Central memory CD8-positive, alpha-beta T cell (primary cell): ENCODE measurements around the gene TCHP.
"Not testable (repeated sequence)": the region's sequence is repeated elsewhere in the genome, so short reads cannot be mapped to it uniquely, and the experiment has no call there.

Source experiments
- ATAC-seq: fragments of 150-1000 bp; cut with Tn5 transposase; replicated peaks from 2 replicates; pipeline ENCODE4 v1.10.0; 2022; ENCODE audit warnings: mild to moderate bottlenecking, moderate FRiP score, moderate number of reproducible peaks; ENCODE audit not compliant: poor library complexity, severe bottlenecking; ENCODE audit errors: extremely low read depth
- DNase-seq, 2 donors: peaks; one replicate each; pipeline ENCODE4 v3.0.0; 2021; ENCODE audit warnings: low spot score in 2 of 2
- H3K27ac Mint-ChIP-seq: one replicate; pipeline ENCODE4 v1.8.0; 2022; ENCODE audit warnings: low read depth, mild to moderate bottlenecking, moderate library complexity, mixed read lengths
- H3K27me3 Mint-ChIP-seq: one replicate; pipeline ENCODE4 v1.8.0; 2022; ENCODE audit warnings: mixed read lengths
- H3K36me3 Mint-ChIP-seq: one replicate; pipeline ENCODE4 v1.8.0; 2022; ENCODE audit warnings: mild to moderate bottlenecking, moderate library complexity, mixed read lengths; ENCODE audit not compliant: insufficient read depth
- H3K4me1 Mint-ChIP-seq: one replicate; pipeline ENCODE4 v1.8.0; 2022; ENCODE audit warnings: mixed read lengths
- H3K4me3 Mint-ChIP-seq: one replicate; pipeline ENCODE4 v1.8.0; 2022; ENCODE audit warnings: mild to moderate bottlenecking, moderate library complexity, mixed read lengths
- H3K9me3 Mint-ChIP-seq: one replicate; pipeline ENCODE4 v1.8.0; 2022; ENCODE audit warnings: mixed read lengths

Gene TCHP

GRCh38 chr12:109883461-109883860 lies 16.6 kb upstream of the TCHP start:
- Mint-ChIP-seq H3K9me3 (no peaks in the 10 kb centered on the region), H3K27ac (no peak overlapping the region), H3K27me3 (no peaks in the 10 kb centered on the region), H3K4me1 (peaks cover 40% of the 10 kb centered on the region), H3K36me3 (no peaks in the 10 kb centered on the region), H3K4me3 (no peak overlapping the region)
- no peak for ATAC-seq
- no peak for DNase-seq

GRCh38 chr12:109885616-109886015 lies 14.5 kb upstream of the TCHP start:
- no peaks in the 10 kb centered on the region for H3K9me3 Mint-ChIP-seq
- no peaks in the 10 kb centered on the region for H3K27me3 Mint-ChIP-seq
- H3K36me3 Mint-ChIP-seq, result no peaks in the 10 kb centered on the region
- no peak for ATAC-seq
- H3K4me1 Mint-ChIP-seq, result peaks cover 36% of the 10 kb centered on the region
- no peak for DNase-seq
- no peak overlapping the region for H3K27ac Mint-ChIP-seq
- no peak overlapping the region for H3K4me3 Mint-ChIP-seq

GRCh38 chr12:109888179-109889020 lies 11.7 kb upstream of the TCHP start:
- H3K27me3 Mint-ChIP-seq, result no peaks in the 10 kb centered on the region
- DNase-seq (no peak), ATAC-seq (peak; percentile 79)
- H3K4me1 Mint-ChIP-seq, result peaks cover 42% of the 10 kb centered on the region
- no peaks in the 10 kb centered on the region for H3K9me3 Mint-ChIP-seq
- H3K36me3 Mint-ChIP-seq, result peaks cover 1% of the 10 kb centered on the region
- peak overlapping the region; percentile 98 for H3K27ac Mint-ChIP-seq
- H3K4me3 Mint-ChIP-seq, result peak overlapping the region; percentile 79

GRCh38 chr12:109890620-109891170 lies 9.4 kb upstream of the TCHP start:
- no peak for DNase-seq
- H3K4me1 Mint-ChIP-seq, result peaks cover 46% of the 10 kb centered on the region
- H3K4me3 Mint-ChIP-seq, result no peak overlapping the region
- ATAC-seq, result no peak
- no peaks in the 10 kb centered on the region for H3K9me3 Mint-ChIP-seq
- H3K27ac Mint-ChIP-seq, result peak overlapping the region; percentile 77
- no peaks in the 10 kb centered on the region for H3K27me3 Mint-ChIP-seq
- peaks cover 7% of the 10 kb centered on the region for H3K36me3 Mint-ChIP-seq

DNA sequence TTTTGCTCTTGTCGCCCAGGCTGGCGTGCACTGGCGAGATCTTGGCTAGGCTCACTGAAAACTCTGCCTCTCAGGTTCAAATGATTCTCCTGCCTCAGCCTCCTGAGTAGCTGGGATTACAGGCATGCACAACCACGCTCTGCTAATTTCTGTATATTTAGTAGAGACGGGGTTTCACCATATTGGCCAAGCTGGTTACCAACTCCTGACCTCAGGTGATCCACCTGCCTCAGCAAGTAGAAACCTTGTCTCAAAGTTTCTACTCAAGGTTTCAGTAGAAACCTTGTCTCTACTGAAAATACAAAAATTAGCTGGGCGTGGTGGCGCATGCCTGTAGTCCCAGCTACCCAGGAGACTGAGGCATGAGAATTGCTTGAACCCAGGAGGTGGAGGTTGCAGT lies 8.3 kb upstream of the TCHP start:
- DNase-seq, ATAC-seq, H3K4me3 Mint-ChIP-seq, H3K27me3 Mint-ChIP-seq, H3K9me3 Mint-ChIP-seq, H3K36me3 Mint-ChIP-seq: not testable (repeated sequence)
- Mint-ChIP-seq H3K4me1 (peaks cover 46% of the 10 kb centered on the region), H3K27ac (peak overlapping the region; percentile 9)

- DNase-seq, result no peak
- Mint-ChIP-seq H3K27ac (peak overlapping the region; percentile 9), H3K36me3 (peaks cover 7% of the 10 kb centered on the region), H3K4me3 (peak overlapping the region; percentile 38), H3K9me3 (no peaks in the 10 kb centered on the region), H3K27me3 (no peaks in the 10 kb centered on the region), H3K4me1 (peaks cover 44% of the 10 kb centered on the region)
- ATAC-seq, result no peak
These were observed 7.8 kb upstream of the TCHP start for GRCh38 chr12:109892165-109892715.

DNA sequence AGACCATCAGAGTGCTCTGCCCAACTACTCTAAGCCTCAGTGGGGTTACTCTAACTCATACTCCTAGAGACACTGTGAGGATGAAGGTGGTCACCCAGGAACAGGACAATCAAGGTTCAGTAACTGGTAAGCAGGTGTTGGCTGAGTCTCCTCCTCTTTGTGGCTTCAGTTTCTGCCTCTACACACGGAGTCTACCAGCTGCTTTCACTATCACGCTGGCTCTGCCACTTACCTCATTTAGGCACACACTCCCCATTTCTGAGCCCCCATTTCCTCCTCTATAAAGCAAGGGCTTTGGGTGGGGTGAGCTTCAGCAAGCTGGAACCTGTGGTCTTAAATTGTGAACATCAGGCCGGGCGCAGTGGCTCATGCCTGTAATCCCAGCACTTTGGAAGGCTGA lies 7.3 kb upstream of the TCHP start:
- Mint-ChIP-seq H3K36me3 (peaks cover 7% of the 10 kb centered on the region), H3K27me3 (no peaks in the 10 kb centered on the region), H3K4me1 (peaks cover 39% of the 10 kb centered on the region), H3K9me3 (no peaks in the 10 kb centered on the region), H3K4me3 (peak overlapping the region; percentile 38), H3K27ac (peak overlapping the region; percentile 9)
- ATAC-seq (peak; percentile 79), DNase-seq (peak in 1 of 2 donors; percentile 36)

DNA sequence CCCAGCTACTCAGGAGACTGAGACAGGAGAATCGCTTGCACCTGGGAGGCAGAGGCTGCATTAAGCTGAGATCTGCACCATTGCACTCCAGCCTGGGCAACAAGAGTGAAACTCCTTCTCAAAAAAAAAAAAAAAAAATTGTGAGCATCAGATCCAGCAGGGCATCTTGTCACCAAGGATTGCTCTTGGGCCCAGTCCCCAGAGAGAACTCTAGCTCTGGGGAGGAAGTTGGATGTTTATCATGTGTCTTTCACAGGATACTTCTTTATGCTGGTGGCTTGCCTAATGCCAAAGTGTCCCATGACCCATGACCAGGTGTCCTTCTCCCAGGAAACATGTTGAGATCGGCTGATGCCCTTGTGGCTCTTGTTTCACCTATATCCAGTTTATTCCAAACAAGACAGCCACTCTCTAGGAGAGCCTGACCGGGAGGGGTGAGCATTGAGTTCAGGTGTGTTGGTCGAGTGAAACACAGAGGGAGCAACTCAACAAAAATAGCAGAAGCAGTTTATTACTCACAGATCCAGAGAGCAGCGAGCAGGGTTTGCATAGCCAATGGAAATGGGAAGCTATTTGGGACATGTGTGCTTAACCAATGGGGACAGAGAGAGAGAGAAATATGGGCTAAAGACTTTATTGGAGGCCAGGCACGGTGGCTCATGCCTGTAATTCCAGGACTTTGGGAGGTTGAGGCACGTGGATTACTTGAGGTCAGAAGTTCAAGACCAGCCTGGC lies 6.6 kb upstream of the TCHP start:
- Mint-ChIP-seq H3K9me3 (no peaks in the 10 kb centered on the region), H3K27me3 (no peaks in the 10 kb centered on the region), H3K4me3 (peak overlapping the region; percentile 38), H3K4me1 (peaks cover 32% of the 10 kb centered on the region), H3K27ac (peak overlapping the region; percentile 9), H3K36me3 (peaks cover 7% of the 10 kb centered on the region)
- ATAC-seq (no peak), DNase-seq (no peak)

DNA sequence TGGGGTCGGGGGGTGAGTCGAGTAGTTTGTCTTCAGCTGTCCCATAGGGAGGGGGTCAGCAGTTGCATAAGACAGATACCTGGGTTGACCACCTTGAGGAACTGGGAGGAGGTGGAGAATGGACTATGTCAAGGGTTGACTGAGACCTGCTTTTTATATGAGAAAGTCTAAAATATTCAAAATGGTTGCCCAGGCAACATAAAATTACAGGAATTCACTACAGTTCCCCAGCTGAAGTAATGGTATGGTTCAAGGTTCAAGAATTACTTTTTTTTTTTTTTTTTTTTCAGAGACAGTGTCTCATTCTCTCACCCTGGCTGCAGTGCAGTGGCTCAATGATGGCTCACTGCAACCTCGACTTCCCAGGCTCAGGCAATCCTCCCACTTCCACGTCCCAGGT lies 5.1 kb upstream of the TCHP start:
- H3K36me3 Mint-ChIP-seq, result peaks cover 8% of the 10 kb centered on the region
- no peak for ATAC-seq
- no peak overlapping the region for H3K4me3 Mint-ChIP-seq
- no peak for DNase-seq
- no peaks in the 10 kb centered on the region for H3K27me3 Mint-ChIP-seq
- H3K4me1 Mint-ChIP-seq, result peaks cover 21% of the 10 kb centered on the region
- H3K9me3 Mint-ChIP-seq, result no peaks in the 10 kb centered on the region
- H3K27ac Mint-ChIP-seq, result no peak overlapping the region

GRCh38 chr12:109896188-109896587 lies 3.9 kb upstream of the TCHP start:
- ATAC-seq (no peak), DNase-seq (no peak)
- Mint-ChIP-seq H3K36me3 (peaks cover 14% of the 10 kb centered on the region), H3K27me3 (no peaks in the 10 kb centered on the region), H3K4me1 (peaks cover 34% of the 10 kb centered on the region), H3K27ac (no peak overlapping the region), H3K9me3 (no peaks in the 10 kb centered on the region), H3K4me3 (no peak overlapping the region)

DNA sequence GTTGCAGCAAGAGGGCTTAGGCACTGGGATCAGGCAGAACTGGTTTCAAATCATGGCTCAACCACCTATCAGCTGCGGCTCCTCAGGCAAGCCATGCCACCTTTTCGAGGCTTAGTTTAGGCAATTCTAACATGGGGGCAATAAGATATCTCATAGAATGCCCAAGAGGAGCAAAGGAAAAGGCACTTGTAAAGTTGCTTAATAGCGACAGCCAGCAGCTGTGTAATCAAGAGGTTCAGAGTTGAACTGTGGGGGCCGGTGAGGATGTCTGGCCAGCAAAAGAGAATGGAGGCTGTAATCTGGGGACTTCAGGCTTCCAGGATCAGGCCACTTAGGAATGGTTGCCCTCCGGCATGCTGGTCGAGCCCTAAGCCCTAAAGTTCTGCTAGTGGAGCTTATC lies 3.0 kb upstream of the TCHP start:
- DNase-seq, result no peak
- H3K4me1 Mint-ChIP-seq, result peaks cover 40% of the 10 kb centered on the region
- no peak overlapping the region for H3K27ac Mint-ChIP-seq
- no peaks in the 10 kb centered on the region for H3K9me3 Mint-ChIP-seq
- H3K36me3 Mint-ChIP-seq, result peaks cover 14% of the 10 kb centered on the region
- no peaks in the 10 kb centered on the region for H3K27me3 Mint-ChIP-seq
- ATAC-seq, result no peak
- H3K4me3 Mint-ChIP-seq, result no peak overlapping the region

- not testable (repeated sequence) for H3K27me3 Mint-ChIP-seq, ATAC-seq, H3K9me3 Mint-ChIP-seq, DNase-seq
- H3K27ac Mint-ChIP-seq, result peak overlapping the region; percentile 92
- peaks cover 28% of the 10 kb centered on the region for H3K4me1 Mint-ChIP-seq
- peaks cover 17% of the 10 kb centered on the region for H3K36me3 Mint-ChIP-seq
- peak overlapping the region; percentile 95 for H3K4me3 Mint-ChIP-seq
These were observed 729 bp upstream of the TCHP start for GRCh38 chr12:109899345-109899744.
